Progenitor cell of endocrine pancreas (in vitro differentiated cells): ENCODE results near the gene NEK7. TPM values are rescaled to one million over a fixed set of nuclear protein-coding genes. Genes with fewer than 3 reads are reported as not detected.

Experiments
- DNase-seq: peaks from one replicate; pipeline ENCODE4 v3.0.0; 2021; ENCODE audit warnings: low spot score; ENCODE audit not compliant: unreplicated experiment
- H3K27ac Mint-ChIP-seq: 2 replicates; pipeline ENCODE4 v1.8.0; 2021; ENCODE audit warnings: mild to moderate bottlenecking, moderate library complexity, mixed read lengths
- H3K27me3 Mint-ChIP-seq: 2 replicates; pipeline ENCODE4 v1.8.0; 2021; ENCODE audit warnings: mixed read lengths
- H3K36me3 Mint-ChIP-seq: 2 replicates; pipeline ENCODE4 v1.8.0; 2022; ENCODE audit warnings: mixed read lengths; ENCODE audit not compliant: insufficient read depth
- H3K4me1 Mint-ChIP-seq: 2 replicates; pipeline ENCODE4 v1.8.0; 2021; ENCODE audit warnings: low read depth, mixed read lengths
- H3K4me3 Mint-ChIP-seq: 2 replicates; pipeline ENCODE4 v1.8.0; 2021; ENCODE audit warnings: low read depth, mild to moderate bottlenecking, moderate library complexity, mixed read lengths
- H3K9me3 Mint-ChIP-seq: 2 replicates; pipeline ENCODE4 v1.8.0; 2021; ENCODE audit warnings: low read depth, mixed read lengths
- total RNA-seq: library from RNA; stranded (reverse); gene quantifications from 2 replicates; pipeline ENCODE4 v1.2.1, GENCODE V29; 2021
- TF ChIP-seq, protein P1 (sequence below): fragments of 200-600 bp; sonication (generic); IDR thresholded peaks from one replicate; pipeline ENCODE4 v1.5.0; 2021; ENCODE audit warnings: antibody characterized with exemption, mild to moderate bottlenecking; ENCODE audit not compliant: unreplicated experiment

NEK7 gene
- total RNA-seq, 1 donor from 2014 or later = 25.9 TPM

DNA sequence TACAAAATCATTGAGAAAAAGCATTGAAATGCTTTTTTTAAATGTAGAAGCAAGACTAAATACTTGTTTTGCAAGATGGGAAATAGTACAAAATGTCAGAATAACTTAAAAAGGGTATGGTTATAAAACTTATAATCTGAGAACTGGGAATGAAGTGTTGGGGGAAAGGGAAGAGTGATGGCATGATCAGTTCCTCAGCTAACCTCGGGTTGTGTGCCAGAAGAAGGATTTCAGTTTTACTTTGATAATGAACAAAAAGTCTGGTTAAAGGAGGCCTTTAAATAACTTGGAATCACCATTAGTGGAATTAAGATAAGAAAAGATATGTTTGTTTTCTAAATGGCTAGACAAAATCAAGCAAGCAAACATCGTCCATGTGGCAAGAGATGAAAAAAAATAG lies 20.7 kb downstream of the NEK7 start:
- H3K9me3 Mint-ChIP-seq = no peaks in the 10 kb centered on the region
- H3K4me1 Mint-ChIP-seq = peaks cover 31% of the 10 kb centered on the region
- H3K27me3 Mint-ChIP-seq = no peaks in the 10 kb centered on the region
- TF ChIP-seq, protein P1, sequence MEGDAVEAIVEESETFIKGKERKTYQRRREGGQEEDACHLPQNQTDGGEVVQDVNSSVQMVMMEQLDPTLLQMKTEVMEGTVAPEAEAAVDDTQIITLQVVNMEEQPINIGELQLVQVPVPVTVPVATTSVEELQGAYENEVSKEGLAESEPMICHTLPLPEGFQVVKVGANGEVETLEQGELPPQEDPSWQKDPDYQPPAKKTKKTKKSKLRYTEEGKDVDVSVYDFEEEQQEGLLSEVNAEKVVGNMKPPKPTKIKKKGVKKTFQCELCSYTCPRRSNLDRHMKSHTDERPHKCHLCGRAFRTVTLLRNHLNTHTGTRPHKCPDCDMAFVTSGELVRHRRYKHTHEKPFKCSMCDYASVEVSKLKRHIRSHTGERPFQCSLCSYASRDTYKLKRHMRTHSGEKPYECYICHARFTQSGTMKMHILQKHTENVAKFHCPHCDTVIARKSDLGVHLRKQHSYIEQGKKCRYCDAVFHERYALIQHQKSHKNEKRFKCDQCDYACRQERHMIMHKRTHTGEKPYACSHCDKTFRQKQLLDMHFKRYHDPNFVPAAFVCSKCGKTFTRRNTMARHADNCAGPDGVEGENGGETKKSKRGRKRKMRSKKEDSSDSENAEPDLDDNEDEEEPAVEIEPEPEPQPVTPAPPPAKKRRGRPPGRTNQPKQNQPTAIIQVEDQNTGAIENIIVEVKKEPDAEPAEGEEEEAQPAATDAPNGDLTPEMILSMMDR = no peak
- no peak overlapping the region for H3K4me3 Mint-ChIP-seq
- H3K36me3 Mint-ChIP-seq = no peaks in the 10 kb centered on the region
- no peak overlapping the region for H3K27ac Mint-ChIP-seq
- DNase-seq = no peak

DNA sequence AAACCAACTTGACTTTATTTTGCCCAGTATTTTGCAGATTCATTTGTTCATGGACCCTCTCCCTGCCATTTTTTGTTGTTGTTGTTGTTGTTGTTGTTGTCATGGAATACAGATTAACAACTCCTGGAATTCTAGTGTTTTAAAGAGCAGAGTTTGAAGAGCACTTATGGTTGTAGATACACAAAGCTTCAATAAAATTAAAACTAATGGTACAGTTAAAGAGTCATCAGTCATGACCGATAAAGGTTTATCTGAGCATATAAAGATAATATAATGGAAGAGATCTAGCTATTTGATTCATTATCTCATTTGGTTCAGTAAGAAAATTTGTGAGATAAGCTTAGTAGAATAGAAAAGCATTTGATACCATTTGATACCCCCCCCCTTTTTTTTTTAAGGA lies 21.8 kb downstream of the NEK7 start:
- Mint-ChIP-seq H3K9me3 (no peaks in the 10 kb centered on the region), H3K4me1 (peaks cover 31% of the 10 kb centered on the region), H3K4me3 (no peak overlapping the region), H3K27me3 (no peaks in the 10 kb centered on the region), H3K36me3 (no peaks in the 10 kb centered on the region), H3K27ac (no peak overlapping the region)
- TF ChIP-seq, protein P1 = no peak
- DNase-seq = no peak

DNA sequence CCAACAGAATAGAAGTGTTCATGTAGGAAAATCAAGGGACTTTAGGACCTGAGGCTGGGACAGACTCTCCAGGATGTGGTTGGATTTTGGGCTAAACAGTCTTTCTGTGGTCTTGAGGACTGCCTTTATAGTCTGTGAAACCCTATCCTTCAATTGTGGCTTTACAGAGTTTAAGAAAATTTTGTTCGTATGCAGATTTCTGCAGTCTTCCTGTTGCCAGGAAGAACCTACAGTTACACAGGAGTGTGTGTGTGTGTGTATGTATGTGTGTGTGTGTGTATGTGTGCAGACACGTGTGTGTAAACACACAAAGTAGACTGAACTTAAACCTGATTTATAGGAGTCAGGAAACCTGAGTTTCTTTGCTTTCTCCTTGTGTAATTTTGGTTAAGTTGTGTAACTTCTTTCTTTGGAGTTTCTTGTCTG lies 22.8 kb downstream of the NEK7 start:
- Mint-ChIP-seq H3K27me3 (no peaks in the 10 kb centered on the region), H3K4me3 (no peak overlapping the region), H3K36me3 (no peaks in the 10 kb centered on the region), H3K9me3 (no peaks in the 10 kb centered on the region), H3K27ac (no peak overlapping the region), H3K4me1 (peaks cover 31% of the 10 kb centered on the region)
- no peak for DNase-seq
- TF ChIP-seq, protein P1 = no peak

DNA sequence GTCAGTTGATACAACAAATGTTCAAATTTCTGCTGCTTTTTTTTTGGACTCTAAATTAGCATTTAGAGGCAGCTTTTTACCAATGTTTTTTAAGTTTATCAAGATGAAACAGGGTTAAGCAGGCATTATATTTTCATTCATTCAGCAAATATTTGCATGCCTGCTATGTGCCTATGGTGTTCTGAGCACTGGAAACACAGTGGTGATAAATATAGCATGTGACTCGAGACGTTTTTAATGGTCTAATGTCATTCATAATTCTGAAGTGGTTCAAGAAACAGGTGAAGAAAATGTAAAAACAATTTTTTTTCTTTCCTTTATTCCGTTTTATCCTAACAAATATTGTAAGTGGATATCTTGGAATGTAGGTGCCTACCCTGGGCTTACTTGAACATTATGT lies 26.8 kb downstream of the NEK7 start:
- Mint-ChIP-seq H3K27me3 (no peaks in the 10 kb centered on the region), H3K27ac (no peak overlapping the region), H3K4me3 (no peak overlapping the region), H3K4me1 (peaks cover 10% of the 10 kb centered on the region), H3K36me3 (no peaks in the 10 kb centered on the region), H3K9me3 (no peaks in the 10 kb centered on the region)
- TF ChIP-seq, protein P1 = no peak
- no peak for DNase-seq

DNA sequence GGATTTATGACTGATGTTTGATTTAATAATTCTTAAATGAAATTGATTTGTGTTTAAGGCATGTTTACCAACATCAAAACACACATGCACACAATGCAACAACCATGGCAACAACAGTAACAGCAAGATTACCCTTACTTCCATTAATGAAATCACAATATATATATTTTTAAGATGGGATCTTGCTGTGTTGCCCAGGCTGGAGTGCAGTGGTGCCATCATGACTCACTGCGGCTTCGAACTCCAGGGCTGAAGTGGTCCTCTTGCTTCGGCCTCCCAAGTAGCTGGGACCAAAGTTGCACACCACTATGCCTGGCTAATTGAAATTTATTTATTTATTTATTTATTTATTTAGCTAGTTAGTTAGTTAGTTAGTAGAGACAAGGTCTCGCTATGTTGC lies 27.7 kb downstream of the NEK7 start:
- no peaks in the 10 kb centered on the region for H3K27me3 Mint-ChIP-seq
- H3K27ac Mint-ChIP-seq = no peak overlapping the region
- no peaks in the 10 kb centered on the region for H3K9me3 Mint-ChIP-seq
- H3K36me3 Mint-ChIP-seq = no peaks in the 10 kb centered on the region
- no peak for DNase-seq
- H3K4me1 Mint-ChIP-seq = peaks cover 9% of the 10 kb centered on the region
- TF ChIP-seq, protein P1 = no peak
- H3K4me3 Mint-ChIP-seq = no peak overlapping the region
